Fibroblast of pulmonary artery (primary cell): ENCODE data around the gene TRIM29.
A peak's percentile ranks its signal among the peaks of the same experiment; 100 is the strongest.

Experiments
- DNase-seq: peaks from one replicate; pipeline ENCODE4 v3.0.0-alpha.2; 2010; ENCODE audit warnings: low read depth
- H3K4me3 ChIP-seq: replicated peaks from 2 replicates; pipeline ENCODE4 v1.5.1; 2011; ENCODE audit warnings: low read depth, mild to moderate bottlenecking, control low read depth, low read length, moderate library complexity
- CTCF ChIP-seq: IDR thresholded peaks from 2 replicates; pipeline ENCODE4 v1.5.1; 2011; ENCODE audit warnings: mild to moderate bottlenecking, control low read depth, low read length, inconsistent platforms; ENCODE audit errors: missing control alignments

The TRIM29 gene

GRCh38 chr11:120170741-120171261 lies 32.9 kb upstream of the TRIM29 start:
- no peak for TF ChIP-seq CTCF
- H3K4me3 ChIP-seq: no peak overlapping the region
- no peak for DNase-seq

- no peak overlapping the region for H3K4me3 ChIP-seq
- no peak for DNase-seq
- no peak for TF ChIP-seq CTCF
Observed at GRCh38 chr11:120169981-120170698, 32.2 kb upstream of the TRIM29 start.

GRCh38 chr11:120168960-120169681 lies 31.2 kb upstream of the TRIM29 start:
- peak; percentile 57 for DNase-seq
- TF ChIP-seq CTCF: peak; percentile 23

GRCh38 chr11:120168108-120168959 lies 30.4 kb upstream of the TRIM29 start:
- peak overlapping the region; percentile 53 for H3K4me3 ChIP-seq
- TF ChIP-seq CTCF: no peak
- no peak for DNase-seq

More at GRCh38 chr11:120168960-120169681, 31.2 kb upstream of the TRIM29 start:
- peak overlapping the region; percentile 53 for H3K4me3 ChIP-seq

- TF ChIP-seq CTCF: no peak
- no peak for DNase-seq
- H3K4me3 ChIP-seq: no peak overlapping the region
Observed at GRCh38 chr11:120167659-120168058, 29.7 kb upstream of the TRIM29 start.

GRCh38 chr11:120160436-120160835 lies 22.5 kb upstream of the TRIM29 start:
- no peak for TF ChIP-seq CTCF
- DNase-seq: no peak
- H3K4me3 ChIP-seq: no peak overlapping the region
